Measurements from ENCODE around the gene SLC17A4.

- TF ChIP-seq, protein P1, sequence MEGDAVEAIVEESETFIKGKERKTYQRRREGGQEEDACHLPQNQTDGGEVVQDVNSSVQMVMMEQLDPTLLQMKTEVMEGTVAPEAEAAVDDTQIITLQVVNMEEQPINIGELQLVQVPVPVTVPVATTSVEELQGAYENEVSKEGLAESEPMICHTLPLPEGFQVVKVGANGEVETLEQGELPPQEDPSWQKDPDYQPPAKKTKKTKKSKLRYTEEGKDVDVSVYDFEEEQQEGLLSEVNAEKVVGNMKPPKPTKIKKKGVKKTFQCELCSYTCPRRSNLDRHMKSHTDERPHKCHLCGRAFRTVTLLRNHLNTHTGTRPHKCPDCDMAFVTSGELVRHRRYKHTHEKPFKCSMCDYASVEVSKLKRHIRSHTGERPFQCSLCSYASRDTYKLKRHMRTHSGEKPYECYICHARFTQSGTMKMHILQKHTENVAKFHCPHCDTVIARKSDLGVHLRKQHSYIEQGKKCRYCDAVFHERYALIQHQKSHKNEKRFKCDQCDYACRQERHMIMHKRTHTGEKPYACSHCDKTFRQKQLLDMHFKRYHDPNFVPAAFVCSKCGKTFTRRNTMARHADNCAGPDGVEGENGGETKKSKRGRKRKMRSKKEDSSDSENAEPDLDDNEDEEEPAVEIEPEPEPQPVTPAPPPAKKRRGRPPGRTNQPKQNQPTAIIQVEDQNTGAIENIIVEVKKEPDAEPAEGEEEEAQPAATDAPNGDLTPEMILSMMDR (conservative IDR thresholded peaks at IDR 0.05; ENCODE audit: low read depth, low read length): no peak
- TF ChIP-seq EZH2 (IDR thresholded peaks at IDR 0.05; ENCODE audit: low read length, unreplicated experiment): no peak
Observed at GRCh38 chr6:25713824-25714223, 40.7 kb upstream of the SLC17A4 start.

Data from PC-3 (cell line).